Measurements from ENCODE around the gene ANAPC5.

GRCh38 chr12:121263206-121263935, 88.8 kb downstream of the ANAPC5 start:
- TF ChIP-seq EZH2 (IDR thresholded peaks at IDR 0.05; ENCODE audit: low read length, missing control alignments) (no peak), CTCF (conservative IDR thresholded peaks at IDR 0.05 in 1 of 2, IDR thresholded peaks at IDR 0.05 in 1 of 2; ENCODE audit: low read depth in 1 of 2, low read length in 2 of 2) (no peak)
